Stimulated activated CD8-positive, alpha-beta memory T cell treated with anti-CD3 and anti-CD28 coated beads, Interleukin-4, amount 100 ng/mL, for 48 hours (primary cell): ENCODE data around the gene DSTYK.
A peak's percentile ranks its signal among the peaks of the same experiment; 100 is the strongest.

ENCODE experiments used
- DNase-seq: peaks from one replicate; pipeline ENCODE4 v3.0.0-alpha.2; 2020

Gene DSTYK

DNA sequence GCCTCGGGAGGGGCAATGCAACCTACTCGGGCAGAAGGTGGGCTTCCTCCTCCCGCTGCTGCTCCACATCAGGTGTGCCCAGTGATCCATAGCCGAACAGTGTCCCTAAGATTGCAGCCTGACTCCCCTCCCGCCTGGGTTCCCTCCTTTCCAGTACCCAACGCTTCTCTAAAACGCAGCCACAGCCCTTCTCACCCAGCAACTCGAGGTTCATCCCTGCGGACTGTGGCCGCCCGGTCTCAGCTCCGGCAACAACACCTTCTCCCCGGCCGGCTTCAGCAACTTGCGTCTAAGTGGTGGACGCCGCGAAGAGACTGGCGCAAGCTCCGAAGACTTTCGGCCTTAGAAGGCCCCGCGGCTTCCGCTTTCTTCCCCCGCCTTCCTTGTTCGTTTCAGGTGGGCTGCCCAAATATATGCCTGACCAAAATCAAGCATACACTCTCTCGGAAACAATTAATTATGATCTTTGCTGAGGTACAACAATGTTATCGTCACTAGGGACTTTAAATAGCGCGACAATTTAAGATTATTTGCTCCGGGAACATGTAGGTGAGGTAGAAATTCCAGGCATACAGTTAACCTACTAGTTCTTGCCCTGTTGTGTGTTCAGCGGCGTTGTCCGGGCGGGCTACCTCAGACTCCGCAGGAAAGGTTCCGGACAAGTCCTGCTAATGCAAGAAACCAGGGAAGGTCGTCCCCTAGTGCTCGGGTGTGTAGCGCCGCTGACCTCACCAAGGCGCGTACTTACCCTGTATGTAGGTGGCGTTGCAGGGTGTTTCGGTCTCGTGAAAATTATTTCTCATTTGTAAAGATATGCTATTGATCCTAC lies 89.6 kb downstream of the DSTYK start, which contains the start of gene RBBP5:
Gene RBBP5, minus strand, starts transcription at position 319 of the 829 bp plus-strand sequence. Its CDS starts 105 bp downstream, at position 214.
- peak; percentile 96 for DNase-seq

DNA sequence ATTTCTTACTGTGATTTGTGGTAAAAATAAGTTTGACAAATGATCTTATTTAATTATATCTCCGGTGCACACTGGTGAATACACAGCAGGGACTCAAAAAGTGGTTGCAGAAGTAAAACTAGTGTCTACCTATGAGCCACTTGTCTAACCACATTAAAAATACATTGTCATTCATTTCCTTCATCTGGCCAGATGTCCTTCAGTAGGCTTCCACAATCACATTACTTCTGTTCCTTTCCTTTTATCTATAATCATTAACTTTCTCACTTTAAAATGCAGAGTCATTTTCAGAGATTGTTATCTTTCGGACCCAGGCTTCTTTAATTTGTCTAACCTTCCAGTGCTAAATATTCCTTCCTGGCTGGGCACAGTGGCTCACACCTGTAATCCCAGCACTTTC lies 92.8 kb downstream of the DSTYK start:
- DNase-seq = no peak

DNA sequence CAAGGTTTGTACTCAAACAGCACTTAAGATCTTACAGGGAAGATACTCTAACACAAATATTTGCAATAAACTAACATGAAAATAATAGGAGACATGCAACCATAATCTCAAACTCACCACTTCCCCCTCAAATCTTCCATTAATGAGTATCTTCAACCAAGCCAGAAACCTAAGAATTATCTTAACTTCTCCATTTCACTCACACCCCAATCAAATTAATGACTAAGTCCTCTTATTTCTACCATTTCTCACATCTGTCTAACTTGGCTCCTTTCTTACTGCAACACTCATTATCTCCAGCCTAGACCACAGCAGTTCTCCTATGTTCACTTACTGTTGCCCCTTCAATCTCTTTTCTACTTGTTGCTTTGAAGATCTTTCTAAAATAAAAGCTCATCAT lies 100.1 kb downstream of the DSTYK start:
- no peak for DNase-seq

DNA sequence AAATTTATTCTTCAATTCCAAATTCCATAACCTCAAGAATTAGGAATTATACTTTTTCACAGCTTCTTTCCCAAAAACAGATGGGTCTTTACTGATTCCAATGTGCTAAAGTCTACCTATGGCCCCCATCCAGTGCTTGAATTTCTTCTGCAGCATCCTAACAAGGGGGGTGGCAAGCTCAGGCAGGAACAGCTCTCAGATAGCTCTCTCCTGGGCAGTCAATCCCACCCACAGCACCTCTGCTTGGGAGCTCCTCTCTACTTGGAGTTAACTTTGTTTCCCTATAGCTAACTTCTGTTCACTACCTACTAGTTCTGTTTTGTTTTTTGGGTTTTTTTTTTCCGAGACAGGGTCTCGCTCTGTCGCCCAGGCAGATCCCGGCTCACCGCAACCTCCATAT lies 101.8 kb downstream of the DSTYK start:
- DNase-seq = no peak

DNA sequence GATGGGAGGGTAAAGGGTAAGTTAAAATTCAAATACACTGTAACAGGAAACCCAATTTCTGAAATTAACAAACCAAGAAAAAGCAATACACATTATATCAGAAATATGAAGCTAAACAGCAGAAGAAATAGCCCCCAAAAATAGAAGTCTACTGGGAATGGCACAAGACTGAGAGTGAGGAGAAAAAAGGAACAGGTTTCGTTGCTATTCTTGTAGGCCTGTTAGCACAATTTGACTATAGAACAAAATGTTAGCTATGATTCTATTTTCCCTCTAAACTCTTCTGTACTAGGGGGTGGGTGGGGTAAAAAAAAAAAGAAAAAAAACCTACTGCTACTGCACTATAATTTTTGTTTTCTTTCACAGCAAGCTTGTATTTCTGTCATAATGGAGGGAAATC lies 102.2 kb downstream of the DSTYK start:
- no peak for DNase-seq

DNA sequence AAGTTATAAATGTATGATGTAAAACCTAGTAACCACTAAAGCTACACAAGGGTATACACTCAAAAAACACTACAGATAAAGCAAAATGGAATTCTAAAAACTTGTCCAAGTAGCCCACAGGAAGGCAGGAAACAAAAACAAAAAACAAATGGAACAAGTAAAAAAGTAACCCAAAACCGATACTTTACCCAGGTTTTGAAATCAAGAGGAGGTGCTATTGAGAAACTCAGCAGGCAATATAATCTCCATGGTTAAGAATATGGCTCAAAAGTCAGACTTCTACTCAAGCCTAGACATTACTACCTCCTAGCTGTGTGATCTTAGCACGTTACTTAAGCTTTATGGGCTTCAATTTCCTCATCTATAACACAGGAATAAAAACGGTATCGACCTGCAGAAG lies 103.0 kb downstream of the DSTYK start:
- DNase-seq = no peak

DNA sequence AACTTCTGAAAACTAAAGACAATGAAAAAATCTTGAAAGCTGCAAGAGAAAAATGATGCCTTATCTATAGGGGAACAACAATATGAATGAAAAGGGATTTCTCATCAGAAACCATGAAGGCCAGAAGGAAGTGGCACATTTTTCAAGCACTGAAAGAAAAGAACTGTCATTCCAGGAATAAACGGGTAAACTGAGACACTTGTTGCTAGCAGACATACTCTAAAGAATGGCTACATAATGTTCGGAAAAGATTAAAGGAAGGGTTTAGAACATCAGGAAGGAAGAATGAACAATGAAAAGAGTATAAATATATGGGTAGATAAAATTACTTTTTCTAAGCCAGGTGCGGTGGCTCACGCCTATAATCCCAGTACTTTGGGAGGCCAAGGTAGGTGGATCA lies 104.2 kb downstream of the DSTYK start:
- no peak for DNase-seq

- no peak for DNase-seq
Measured at GRCh38 chr1:205102404-205102803, 109.1 kb downstream of the DSTYK start.

DNA sequence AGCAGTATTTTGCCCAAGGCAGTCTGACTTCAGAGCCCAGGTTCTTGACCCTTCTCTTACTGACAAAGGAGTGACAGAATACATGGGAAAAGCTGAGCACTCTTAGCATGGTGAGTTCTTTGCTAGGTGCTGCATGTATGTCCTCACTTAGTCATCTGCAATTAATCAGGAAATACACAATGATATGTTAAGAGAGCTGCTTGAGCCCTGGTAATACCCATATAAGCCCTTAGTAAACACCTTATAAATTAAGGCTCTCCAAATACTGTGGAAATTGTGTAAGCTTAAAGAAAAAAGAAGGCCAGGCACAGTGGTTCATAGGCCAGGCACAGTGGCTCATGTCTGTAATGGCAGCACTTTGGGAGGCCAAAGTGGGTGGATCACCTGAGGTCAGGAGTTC lies 113.3 kb downstream of the DSTYK start:
- no peak for DNase-seq

DNA sequence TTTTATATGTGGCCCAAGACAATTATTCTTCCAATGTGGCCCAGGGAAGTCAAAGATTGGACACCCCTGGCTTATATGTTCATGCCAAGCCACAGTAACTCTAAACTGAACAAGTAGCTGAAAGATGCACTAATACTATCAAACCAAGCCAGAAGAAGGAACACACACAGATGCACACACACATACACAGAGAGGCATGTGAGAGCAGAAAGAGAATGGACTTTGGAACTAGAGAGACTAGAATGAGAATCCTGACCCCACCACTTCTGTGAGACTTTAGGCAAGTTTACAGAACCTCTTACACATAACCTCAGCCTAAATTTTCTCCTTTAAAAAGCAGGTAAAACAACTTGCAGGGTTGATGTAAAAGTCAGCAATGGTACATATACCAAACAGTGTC lies 116.1 kb downstream of the DSTYK start:
- DNase-seq = no peak
